HS-5 (cell line): Measurements from ENCODE around the gene SIGLEC7.

Experiments
- DNase-seq: peaks from one replicate; pipeline ENCODE4 v3.0.0-alpha.2; 2012; ENCODE audit warnings: low read depth

Gene SIGLEC7

GRCh38 chr19:51142119-51142518 lies at the start of gene SIGLEC7:
TSS of gene SIGLEC7 (plus strand) at chr19:51142301. CDS start at chr19:51142370, 69 bp downstream.
- DNase-seq, result no peak

- DNase-seq, result no peak
These were observed 49.0 kb upstream of the SIGLEC7 start for GRCh38 chr19:51093101-51093500.

GRCh38 chr19:51093510-51094345 lies 48.4 kb upstream of the SIGLEC7 start:
- DNase-seq, result no peak

GRCh38 chr19:51094696-51095279 lies 47.3 kb upstream of the SIGLEC7 start:
- no peak for DNase-seq

GRCh38 chr19:51096473-51097165 lies 45.5 kb upstream of the SIGLEC7 start:
- DNase-seq, result no peak

- DNase-seq, result no peak
These were observed 44.8 kb upstream of the SIGLEC7 start for GRCh38 chr19:51097166-51097738.

- DNase-seq, result no peak
These were observed 44.3 kb upstream of the SIGLEC7 start for GRCh38 chr19:51097796-51098195.

GRCh38 chr19:51098365-51099046 lies 43.6 kb upstream of the SIGLEC7 start:
- no peak for DNase-seq

- no peak for DNase-seq
These were observed 43.1 kb upstream of the SIGLEC7 start for GRCh38 chr19:51099047-51099382.

GRCh38 chr19:51100601-51101000 lies 41.5 kb upstream of the SIGLEC7 start:
- DNase-seq, result no peak

- DNase-seq, result no peak
These were observed 40.8 kb upstream of the SIGLEC7 start for GRCh38 chr19:51101171-51101865.

GRCh38 chr19:51102991-51103390 lies 39.1 kb upstream of the SIGLEC7 start:
- DNase-seq, result no peak

- DNase-seq, result no peak
These were observed 38.2 kb upstream of the SIGLEC7 start for GRCh38 chr19:51103926-51104341.

- no peak for DNase-seq
These were observed 34.6 kb upstream of the SIGLEC7 start for GRCh38 chr19:51107406-51108065.

- peak; percentile 97 for DNase-seq
These were observed 33.9 kb upstream of the SIGLEC7 start, which contains the start of gene CTU1 for GRCh38 chr19:51108066-51108804. TSS of gene CTU1 (minus strand) at chr19:51108409. CDS start at chr19:51104569, 3,840 bp downstream.

GRCh38 chr19:51108805-51109146 lies 33.3 kb upstream of the SIGLEC7 start:
- DNase-seq, result no peak

- no peak for DNase-seq
These were observed 31.5 kb upstream of the SIGLEC7 start for GRCh38 chr19:51110666-51110971.

- no peak for DNase-seq
These were observed 30.5 kb upstream of the SIGLEC7 start for GRCh38 chr19:51111606-51112005.

GRCh38 chr19:51114087-51114729 lies 27.9 kb upstream of the SIGLEC7 start:
- DNase-seq, result no peak

- no peak for DNase-seq
These were observed 25.3 kb upstream of the SIGLEC7 start for GRCh38 chr19:51116736-51117286.
